HG03108 (cell line): ENCODE results near the gene PRKD1.

Experiments
- ATAC-seq: cut with Tn5 transposase; IDR thresholded peaks from one replicate; pipeline ENCODE4 v1.9.1; 2021; ENCODE audit warnings: moderate library complexity; ENCODE audit not compliant: unreplicated experiment

Gene PRKD1

GRCh38 chr14:29687071-29687765, 240.4 kb downstream of the PRKD1 start:
- ATAC-seq = no peak

GRCh38 chr14:29684926-29685325, 242.7 kb downstream of the PRKD1 start:
- ATAC-seq = no peak

GRCh38 chr14:29682789-29683188, 244.9 kb downstream of the PRKD1 start:
- ATAC-seq = no peak

- no peak for ATAC-seq
Observed at GRCh38 chr14:29681316-29681715, 246.3 kb downstream of the PRKD1 start.

- ATAC-seq = no peak
Observed at GRCh38 chr14:29674566-29675285, 252.9 kb downstream of the PRKD1 start.

GRCh38 chr14:29672831-29673230, 254.8 kb downstream of the PRKD1 start:
- no peak for ATAC-seq

- ATAC-seq = no peak
Observed at GRCh38 chr14:29671034-29671433, 256.6 kb downstream of the PRKD1 start.

- no peak for ATAC-seq
Observed at GRCh38 chr14:29668201-29668600, 259.4 kb downstream of the PRKD1 start.

GRCh38 chr14:29664515-29664914, 263.1 kb downstream of the PRKD1 start:
- no peak for ATAC-seq

GRCh38 chr14:29663281-29663801, 264.3 kb downstream of the PRKD1 start:
- ATAC-seq = no peak

- no peak for ATAC-seq
Observed at GRCh38 chr14:29654901-29655550, 272.6 kb downstream of the PRKD1 start.

- ATAC-seq = no peak
Observed at GRCh38 chr14:29653303-29653702, 274.3 kb downstream of the PRKD1 start.

- ATAC-seq = no peak
Observed at GRCh38 chr14:29652571-29652970, 275.1 kb downstream of the PRKD1 start.

GRCh38 chr14:29650554-29651269, 276.9 kb downstream of the PRKD1 start:
- no peak for ATAC-seq

GRCh38 chr14:29649170-29649569, 278.5 kb downstream of the PRKD1 start:
- no peak for ATAC-seq

GRCh38 chr14:29648045-29648444, 279.6 kb downstream of the PRKD1 start:
- ATAC-seq = no peak

GRCh38 chr14:29645117-29645516, 282.5 kb downstream of the PRKD1 start:
- no peak for ATAC-seq

GRCh38 chr14:29643433-29644211, 284.0 kb downstream of the PRKD1 start:
- ATAC-seq = no peak

GRCh38 chr14:29637411-29637810, 290.2 kb downstream of the PRKD1 start:
- ATAC-seq = no peak

GRCh38 chr14:29636870-29637269, 290.8 kb downstream of the PRKD1 start:
- ATAC-seq = no peak
